NCI-H446 treated with DMSO at 0.1 percent for 48 hours (cell line): ENCODE data around the gene SMG6.
"Not testable (repeated sequence)": the region's sequence is repeated elsewhere in the genome, so short reads cannot be mapped to it uniquely, and the experiment has no call there.

Source experiments
- DNase-seq: peaks from one replicate; lab custom pipeline; 2025; lab: John Stamatoyannopoulos, UW

SMG6 gene

DNA sequence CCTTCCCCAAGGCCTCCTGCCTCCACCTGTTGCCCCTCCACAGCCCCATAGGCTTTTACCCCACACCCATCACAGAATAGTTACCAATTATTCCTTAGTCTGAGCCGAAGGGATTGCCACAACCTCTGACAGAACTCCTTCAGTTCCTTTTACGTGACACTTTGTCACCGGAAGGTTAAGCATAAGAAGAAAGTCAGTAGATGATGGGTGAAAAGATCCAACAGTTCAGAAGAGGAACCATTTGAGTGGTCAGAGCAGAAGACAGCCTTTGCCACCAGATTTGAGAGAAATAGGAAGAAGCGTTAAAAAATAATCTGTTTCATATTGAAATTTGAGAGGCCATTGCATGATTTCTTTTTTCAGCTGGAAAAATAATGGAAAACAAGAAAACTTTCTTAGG, 1.3 kb upstream of the SMG6 start:
- no peak for DNase-seq

DNA sequence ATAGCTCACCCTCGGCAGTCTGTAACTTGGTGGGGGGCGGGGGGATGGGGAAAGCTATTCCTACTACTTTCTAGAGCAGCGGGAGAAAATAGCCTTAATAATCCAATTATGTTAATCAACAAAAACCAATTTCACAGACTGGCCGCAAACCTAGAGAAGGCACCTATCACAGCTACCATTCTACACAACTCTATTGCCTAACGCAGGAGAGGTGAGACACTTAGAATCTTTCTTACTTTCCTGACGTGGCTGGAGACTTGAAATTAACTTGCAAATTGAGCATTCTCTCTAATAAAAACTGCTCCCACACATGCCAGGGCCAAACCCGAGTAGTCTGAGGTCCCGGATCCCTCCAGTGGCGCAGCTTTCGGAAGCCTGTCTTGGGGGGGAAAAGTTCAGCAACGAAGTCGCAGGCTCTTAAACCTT, 794 bp downstream of the SMG6 start:
- no peak for DNase-seq

DNA sequence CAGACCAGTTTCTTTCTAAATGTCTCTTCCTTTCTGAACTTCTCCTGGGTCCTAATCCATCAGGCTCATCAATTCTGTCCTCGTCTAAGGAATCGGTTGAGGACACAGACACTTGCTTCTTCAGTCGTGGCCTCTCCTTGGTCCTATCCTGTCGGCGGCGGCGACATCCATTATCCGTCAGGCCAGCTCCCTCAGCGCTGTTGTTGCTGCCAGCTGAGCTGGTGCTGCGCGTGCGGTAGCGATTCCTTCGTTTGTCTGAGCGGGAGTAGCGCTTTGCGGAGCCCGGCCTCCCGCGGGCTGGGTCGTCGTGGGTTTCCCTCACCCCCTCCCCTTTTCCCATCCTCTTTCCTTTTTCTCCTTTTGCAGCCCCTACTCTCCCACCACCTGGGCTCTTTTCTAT, 3.8 kb downstream of the SMG6 start:
- DNase-seq: no peak

DNA sequence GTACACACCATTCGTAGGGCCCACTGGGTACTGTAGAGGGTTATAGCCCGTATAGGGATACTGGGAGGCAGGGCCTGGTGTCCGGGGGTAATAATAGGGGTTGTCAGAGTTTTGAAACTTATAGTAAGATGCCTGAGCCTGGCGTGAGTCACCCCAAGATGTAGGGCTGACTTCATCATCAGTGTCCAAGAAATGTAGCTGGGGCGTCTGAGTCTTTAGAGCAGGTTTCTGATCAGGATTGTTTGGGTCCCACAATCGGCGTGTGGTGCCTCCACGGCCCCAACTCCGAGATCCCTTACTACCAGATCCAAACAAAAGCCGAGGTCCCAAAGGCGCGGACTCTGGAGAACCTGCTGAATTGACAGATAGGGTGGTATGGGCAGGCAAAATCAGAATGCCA, 4.4 kb downstream of the SMG6 start:
- DNase-seq: no peak

- no peak for DNase-seq
Measured at GRCh38 chr17:2297023-2297422, 6.6 kb downstream of the SMG6 start.

- DNase-seq: no peak
Measured at GRCh38 chr17:2295575-2295974, 8.0 kb downstream of the SMG6 start.

DNA sequence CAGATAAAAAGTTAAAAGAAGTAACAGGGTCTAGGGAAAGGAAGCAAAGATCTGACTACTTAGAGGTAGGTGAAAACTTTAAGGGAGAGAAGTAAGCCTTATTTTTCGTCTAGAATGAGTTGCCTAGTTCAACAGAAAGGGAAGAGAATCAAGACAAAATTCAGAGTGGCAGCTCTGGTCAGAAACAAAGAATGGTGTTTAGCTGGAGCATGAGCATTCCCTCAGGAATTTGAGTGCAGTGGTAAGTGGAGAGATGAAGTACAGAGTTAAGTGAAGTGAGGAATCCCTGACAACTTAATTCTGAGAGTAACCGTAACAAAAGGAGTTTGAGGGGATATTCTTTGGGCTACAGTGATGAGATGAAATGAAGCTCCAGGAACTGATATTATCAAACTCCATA, 11.5 kb downstream of the SMG6 start:
- DNase-seq: no peak

DNA sequence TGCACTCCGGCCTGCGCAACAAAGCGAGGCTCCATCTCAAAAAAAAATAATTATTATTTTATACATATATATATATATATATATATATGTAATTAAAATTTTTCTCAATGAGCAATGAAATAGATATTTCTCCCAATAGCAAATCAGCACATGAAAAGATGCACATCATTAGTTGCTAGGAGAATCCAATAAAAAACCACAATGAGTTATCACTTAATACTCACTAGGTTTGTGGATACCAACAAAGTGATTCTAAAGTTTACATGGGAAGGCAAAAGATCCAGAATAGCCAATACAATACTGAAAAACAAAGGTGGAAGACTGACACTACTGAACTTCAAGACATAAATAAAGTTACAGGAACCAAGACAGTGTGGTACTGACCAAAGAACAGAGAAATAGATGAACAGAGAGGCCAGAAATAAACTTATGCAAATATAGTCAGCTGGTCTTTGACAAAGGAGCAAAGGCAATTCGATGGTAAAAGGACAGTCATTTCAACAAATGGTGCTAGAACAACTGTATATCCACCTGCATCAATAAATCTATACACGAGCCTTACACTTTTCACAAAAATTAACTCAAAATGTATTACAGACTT, 13.6 kb downstream of the SMG6 start:
- DNase-seq: no peak

DNA sequence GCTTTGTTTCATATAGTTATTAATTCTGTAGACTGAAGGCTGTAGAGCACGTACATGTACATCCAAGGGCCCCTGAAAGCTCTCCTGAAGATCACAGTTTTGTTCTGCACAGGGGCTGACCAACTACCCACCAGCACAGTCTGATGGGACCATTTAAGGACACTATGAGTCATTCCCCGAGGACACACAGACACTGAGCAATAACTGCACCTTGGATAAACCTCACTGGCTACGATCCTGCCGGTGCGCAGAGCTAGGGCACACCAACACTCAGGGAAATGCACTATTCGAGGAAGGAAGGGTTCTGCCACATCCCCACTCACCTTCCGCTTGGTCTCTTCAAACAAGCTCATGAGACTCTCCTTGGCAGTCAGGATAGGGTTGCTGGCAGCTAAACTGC, 20.3 kb downstream of the SMG6 start:
- DNase-seq: no peak

DNA sequence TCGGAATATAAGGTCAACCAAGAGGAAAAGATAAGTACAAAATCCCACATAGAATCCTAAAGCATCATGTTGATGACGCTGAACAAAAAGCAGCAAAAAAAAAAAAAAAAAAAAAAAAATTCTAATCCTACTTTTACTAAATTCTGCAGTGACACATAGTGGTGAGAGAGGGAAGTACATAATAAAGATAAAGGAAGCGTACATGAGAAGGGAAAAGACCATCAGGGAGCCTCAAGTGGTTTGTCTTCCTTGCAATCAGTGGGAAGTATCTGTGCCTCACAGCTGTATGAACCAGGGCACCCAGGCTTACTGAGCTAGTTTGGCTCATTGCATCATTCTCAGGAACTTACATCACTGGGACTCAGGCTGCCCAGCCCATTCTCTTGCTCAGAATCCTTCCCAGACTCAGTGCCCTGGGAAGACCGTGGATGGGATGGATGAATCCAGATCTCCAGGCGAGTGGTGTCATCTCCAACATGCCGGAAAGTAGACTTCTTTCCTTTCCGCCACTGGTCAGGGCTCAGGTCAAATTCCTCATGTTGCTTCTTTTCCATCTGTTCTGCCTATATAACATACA, 21.2 kb downstream of the SMG6 start:
- peak; percentile 16 for DNase-seq

DNA sequence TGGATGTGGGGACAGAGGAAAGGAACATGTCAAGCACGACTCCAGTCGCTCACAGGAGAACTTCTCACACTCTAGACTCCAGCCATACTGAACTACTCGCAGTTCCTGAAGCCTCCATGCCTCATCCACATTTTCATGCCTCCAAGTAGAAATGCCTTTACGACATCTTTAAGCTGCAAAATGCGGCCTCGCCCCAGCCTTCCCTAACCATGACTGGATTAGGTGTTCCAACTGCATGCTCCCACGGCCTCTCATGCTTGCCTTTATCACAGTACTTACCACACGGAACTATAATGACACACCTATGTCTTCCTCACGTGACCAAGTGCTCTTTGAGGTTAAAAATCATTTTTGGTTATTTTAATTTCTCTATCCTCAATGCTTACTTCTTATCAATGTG, 23.9 kb downstream of the SMG6 start:
- no peak for DNase-seq

DNA sequence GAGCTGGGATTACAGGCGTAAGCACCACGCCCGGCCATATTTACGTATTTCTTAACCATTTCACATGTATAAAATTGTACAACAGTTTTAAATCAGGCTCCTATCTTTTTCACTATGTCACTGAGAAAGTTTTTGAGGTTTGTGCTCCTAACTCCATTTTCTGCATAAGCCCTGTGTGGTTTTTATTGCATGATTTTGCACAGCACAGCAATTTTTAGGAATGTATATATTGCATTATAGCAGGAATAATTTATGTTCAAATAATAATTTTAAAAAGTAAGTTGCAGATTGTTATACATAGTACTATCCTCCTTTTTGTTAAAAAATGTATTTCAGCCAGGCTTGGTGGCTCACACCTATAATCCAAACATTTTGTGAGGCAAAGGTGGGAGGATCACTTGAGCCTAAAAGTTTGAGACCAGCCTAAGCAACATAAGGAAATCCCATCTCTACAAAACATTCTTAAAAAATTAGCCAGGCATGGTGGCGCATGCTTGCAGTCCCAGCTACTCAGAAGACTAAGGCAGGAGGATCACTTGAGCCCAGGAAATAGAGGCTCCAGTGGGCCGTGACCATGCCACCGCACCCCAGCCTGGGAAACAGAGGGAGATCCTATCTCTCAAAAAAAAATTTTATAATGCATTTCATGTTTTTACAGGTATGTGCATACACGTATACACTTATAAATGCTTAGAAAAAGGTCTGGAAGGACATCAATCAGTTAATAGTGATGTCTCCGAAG, 26.0 kb downstream of the SMG6 start:
- no peak for DNase-seq

DNA sequence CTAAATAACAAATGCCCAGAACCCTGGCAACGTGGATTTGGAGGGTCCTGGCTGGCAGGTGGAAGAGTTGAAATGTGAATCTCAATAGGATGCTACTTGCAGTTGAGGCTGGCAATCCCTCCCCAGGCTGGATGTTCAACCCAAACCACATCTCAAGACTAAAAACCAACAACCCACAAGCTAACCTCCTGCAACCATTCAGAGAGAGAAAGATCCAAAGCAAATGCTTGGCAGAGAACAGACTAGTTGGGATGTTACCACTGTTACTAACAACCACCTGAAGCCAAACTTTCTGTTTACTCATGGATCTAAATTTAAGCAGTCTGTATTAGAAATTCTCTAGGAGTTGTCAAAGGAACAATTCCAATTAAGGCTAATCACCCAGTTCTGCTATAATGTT, 27.9 kb downstream of the SMG6 start:
- DNase-seq: no peak

- DNase-seq: no peak
Measured at GRCh38 chr17:2274414-2274813, 29.2 kb downstream of the SMG6 start.

DNA sequence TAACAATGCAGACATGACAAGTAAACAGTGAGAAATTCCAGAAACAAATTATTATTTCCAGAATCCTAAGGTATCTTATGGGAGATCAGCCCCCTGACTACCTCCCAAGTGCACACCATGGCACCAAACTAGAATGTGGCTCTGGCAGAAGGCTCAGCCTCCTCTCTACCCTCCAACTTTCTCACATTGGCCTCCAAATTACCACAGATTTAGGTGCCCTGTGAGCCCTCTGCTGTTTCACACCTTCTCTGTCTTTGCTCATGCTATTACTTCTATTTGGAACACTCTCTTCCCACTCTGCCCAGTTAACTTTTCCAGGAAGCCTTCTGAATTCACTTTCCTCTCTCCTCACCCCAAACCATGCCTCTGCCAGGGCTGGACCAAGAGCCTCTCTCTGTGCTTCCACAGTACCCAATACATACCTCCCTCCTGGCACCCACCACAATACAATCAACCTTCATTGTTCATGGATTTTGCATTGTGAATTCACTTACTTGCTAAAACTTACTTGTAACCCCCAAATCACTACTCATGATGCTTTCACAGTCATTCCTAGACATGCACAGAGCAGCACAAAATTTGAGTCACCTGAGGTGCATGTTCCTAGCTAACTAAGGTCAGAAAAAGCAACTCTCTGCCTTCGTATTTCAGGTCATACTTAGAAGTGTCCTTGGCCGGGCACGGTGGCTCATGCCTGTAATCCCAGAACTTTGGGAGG, 31.4 kb downstream of the SMG6 start:
- no peak for DNase-seq

- DNase-seq: no peak
Measured at GRCh38 chr17:2267354-2267753, 36.2 kb downstream of the SMG6 start.

GRCh38 chr17:2266865-2267228, 36.7 kb downstream of the SMG6 start:
- no peak for DNase-seq

DNA sequence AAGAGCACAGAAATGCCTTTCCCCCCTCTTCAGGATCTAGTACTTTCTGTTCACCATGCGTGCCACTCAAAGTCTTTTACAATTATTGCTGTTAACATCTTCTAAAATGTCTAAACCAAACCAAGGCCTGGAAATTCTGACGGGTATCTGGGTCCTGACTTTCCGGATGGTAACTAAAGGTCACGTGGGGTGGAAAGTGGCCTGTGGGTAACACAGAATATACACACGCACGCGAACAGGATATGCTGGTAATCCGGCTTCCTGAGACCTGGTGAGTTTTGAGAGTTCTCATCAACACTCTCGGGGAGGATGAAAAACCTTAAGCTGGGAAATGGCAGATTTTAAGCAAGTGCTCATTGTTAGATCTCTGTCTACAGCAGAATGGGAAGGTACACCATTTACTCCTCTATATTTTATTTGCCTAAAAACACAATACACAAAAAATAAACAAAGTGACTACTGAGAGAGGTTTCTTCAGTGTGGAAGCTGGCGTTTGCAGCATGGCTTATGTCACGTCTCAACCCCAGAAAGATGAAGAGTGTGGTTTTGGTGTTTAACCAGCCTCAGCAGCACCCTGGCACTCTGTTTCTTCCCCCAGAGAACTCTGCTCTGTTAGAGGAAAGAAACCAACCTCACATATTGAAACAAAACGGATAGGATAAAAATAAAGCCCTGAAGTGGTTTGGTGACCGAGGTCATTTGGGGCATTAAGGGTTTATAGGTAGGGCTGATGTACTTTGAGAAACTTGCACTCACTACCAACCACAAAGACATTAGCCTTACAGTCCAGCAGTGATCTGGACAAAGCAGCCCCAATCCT, 37.3 kb downstream of the SMG6 start:
- no peak for DNase-seq

DNA sequence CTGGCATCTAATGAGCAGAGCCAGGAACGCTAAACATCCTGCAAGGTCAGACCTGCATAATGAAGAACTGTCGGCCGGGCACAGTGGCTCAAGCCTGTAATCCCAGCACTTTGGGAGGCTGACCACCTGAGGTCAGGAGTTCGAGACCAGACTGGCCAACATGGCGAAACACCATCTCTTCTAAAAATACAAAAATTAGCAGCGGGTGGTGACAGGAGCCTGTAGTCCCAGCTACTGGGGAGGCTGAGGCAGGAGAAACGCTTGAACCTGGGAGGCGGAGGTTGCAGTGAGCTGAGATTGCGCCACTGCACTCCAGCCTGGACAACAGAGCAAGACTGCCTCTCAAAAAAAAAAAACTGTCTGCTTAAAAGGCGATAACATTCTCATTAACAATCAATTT, 38.4 kb downstream of the SMG6 start:
- not testable (repeated sequence) for DNase-seq

- DNase-seq: peak; percentile 32
Measured at GRCh38 chr17:2264067-2264860, 39.3 kb downstream of the SMG6 start.
